ENCODE data around the gene PDE1A. TPM values are rescaled to one million over a fixed set of nuclear protein-coding genes. Genes with fewer than 3 reads are reported as not detected.

PDE1A gene
- total RNA-seq, 3 donors from 2014 or later (not counting 1 experiment from before 2014, with no cell fraction given): not detected

DNA sequence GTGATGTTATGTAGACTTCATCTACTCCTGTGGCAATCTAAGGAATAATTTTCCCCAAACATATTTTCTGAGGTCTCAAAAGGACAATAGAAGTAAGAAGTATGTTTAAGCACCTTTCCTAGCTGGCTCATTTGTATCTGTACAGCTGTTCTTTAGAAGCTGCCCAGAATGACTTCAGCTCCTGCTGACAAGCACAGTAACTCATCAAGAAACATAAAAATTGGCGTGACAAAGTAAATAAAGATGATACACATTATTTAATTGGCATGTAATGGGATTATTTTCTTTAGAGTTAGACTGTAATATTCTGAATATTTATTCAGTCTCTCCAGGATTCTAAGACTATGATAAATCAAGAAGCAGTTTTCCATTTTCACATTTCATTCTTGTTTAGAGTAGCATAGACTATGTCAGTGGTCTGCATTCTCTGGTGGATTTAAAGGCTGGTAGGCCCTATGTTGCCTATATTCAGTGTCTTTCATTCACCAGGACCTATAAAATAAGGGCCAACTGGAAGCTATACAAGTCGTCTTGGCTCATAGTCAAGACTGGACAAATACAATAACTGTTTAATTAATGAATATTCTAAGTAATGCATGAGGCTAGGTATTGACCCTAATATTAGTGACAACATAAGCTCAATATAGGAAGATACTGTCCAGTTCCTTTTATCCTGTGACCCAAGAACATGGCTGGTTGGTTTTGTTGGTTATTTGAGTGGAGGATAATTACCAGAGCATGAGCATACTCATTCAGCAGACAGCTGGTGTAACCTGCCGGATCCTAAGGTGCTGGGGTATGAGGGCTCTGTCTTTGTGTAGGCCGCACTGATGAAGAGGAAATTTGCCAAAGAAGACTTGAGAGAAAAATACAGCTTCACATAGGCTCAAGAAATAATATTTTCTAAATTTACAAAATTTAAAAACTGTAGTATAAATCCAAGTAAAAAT, 107.0 kb downstream of the PDE1A start:
- Mint-ChIP-seq H3K27me3 (ENCODE audit: low read depth in 2 of 2) (no peaks in the 10 kb centered on the region), H3K9me3 (peaks cover 0 to 3% of the 10 kb centered on the region in 2 donors), H3K4me1 (no peaks in the 10 kb centered on the region), H3K36me3 (no peaks in the 10 kb centered on the region), H3K4me3 (no peak overlapping the region), H3K27ac (no peak overlapping the region)
- H3K4me3 ChIP-seq (ENCODE audit: low read length): no peak overlapping the region
- no CpG with 5 or more reads among the region's 4 CpGs for WGBS (ENCODE audit: insufficient coverage)
- ATAC-seq (no peak), DNase-seq (no peak)
- intact Hi-C loops (cut with micrococcal nuclease): no loop called here
- no peak overlapping the region for H3K27ac ChIP-seq (ENCODE audit: low read length)
- H3K36me3 ChIP-seq (ENCODE audit: control insufficient read depth, insufficient read depth, low read length): no peaks in the 10 kb centered on the region
- no peaks in the 10 kb centered on the region for H3K4me1 ChIP-seq (ENCODE audit: control insufficient read depth, insufficient read depth, low read length)
- no peaks in the 10 kb centered on the region for H3K9me3 ChIP-seq (ENCODE audit: control insufficient read depth, insufficient read depth, low read length)
- TF ChIP-seq, protein P1, sequence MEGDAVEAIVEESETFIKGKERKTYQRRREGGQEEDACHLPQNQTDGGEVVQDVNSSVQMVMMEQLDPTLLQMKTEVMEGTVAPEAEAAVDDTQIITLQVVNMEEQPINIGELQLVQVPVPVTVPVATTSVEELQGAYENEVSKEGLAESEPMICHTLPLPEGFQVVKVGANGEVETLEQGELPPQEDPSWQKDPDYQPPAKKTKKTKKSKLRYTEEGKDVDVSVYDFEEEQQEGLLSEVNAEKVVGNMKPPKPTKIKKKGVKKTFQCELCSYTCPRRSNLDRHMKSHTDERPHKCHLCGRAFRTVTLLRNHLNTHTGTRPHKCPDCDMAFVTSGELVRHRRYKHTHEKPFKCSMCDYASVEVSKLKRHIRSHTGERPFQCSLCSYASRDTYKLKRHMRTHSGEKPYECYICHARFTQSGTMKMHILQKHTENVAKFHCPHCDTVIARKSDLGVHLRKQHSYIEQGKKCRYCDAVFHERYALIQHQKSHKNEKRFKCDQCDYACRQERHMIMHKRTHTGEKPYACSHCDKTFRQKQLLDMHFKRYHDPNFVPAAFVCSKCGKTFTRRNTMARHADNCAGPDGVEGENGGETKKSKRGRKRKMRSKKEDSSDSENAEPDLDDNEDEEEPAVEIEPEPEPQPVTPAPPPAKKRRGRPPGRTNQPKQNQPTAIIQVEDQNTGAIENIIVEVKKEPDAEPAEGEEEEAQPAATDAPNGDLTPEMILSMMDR (IDR thresholded peaks at IDR 0.05): no peak
- no peaks in the 10 kb centered on the region for H3K27me3 ChIP-seq (ENCODE audit: control insufficient read depth, insufficient read depth, low read length)

DNA sequence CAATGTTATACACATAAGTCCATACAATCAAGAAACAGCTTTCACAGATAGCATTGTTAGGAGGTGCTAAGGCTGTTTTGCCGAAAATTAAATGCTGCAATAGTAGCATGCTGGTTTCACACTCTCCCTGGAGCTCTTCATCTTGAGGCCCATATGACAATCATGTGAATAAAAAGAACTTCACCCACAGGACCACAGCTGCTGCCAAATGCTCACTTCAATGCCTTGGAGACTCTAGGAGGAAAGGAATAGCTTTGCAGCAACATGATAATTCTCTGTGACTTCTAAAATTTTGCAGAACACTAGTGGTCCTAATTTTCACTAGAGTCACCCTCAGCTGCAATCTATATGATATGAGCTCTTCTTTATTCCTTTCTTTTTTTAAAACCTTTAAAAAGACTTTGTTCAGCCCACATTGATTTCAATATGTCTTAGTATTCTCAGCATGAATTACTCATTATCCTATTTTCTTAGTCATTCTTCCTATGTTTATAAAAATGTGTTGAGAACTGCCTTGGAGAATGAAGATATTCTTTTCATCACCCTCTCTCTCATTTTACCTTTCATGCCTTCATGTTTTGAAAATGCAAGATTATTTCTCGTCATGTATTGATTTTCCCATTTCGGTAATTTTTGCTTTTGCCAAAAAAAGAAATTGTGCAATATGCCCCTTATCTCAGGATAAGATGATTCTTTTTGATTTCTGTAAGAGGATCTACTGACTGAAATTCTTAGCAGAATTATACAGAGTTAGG, 108.2 kb downstream of the PDE1A start:
- Histone ChIP-seq H3K4me3 (ENCODE audit: low read length) (no peak overlapping the region), H3K27ac (ENCODE audit: low read length) (no peak overlapping the region), H3K27me3 (ENCODE audit: control insufficient read depth, insufficient read depth, low read length) (no peaks in the 10 kb centered on the region), H3K4me1 (ENCODE audit: control insufficient read depth, insufficient read depth, low read length) (no peaks in the 10 kb centered on the region), H3K36me3 (ENCODE audit: control insufficient read depth, insufficient read depth, low read length) (no peaks in the 10 kb centered on the region), H3K9me3 (ENCODE audit: control insufficient read depth, insufficient read depth, low read length) (no peaks in the 10 kb centered on the region)
- no peak for ATAC-seq
- H3K36me3 Mint-ChIP-seq: no peaks in the 10 kb centered on the region
- DNase-seq: no peak
- H3K4me3 Mint-ChIP-seq: no peak overlapping the region
- TF ChIP-seq, protein P1 (IDR thresholded peaks at IDR 0.05): no peak
- no peaks in the 10 kb centered on the region for H3K4me1 Mint-ChIP-seq
- 94% methylated on average over 2 of the region's 3 CpGs for WGBS (ENCODE audit: insufficient coverage)
- H3K27me3 Mint-ChIP-seq (ENCODE audit: low read depth in 2 of 2): no peaks in the 10 kb centered on the region
- H3K9me3 Mint-ChIP-seq: no peaks in the 10 kb centered on the region
- intact Hi-C loops (cut with micrococcal nuclease): no loop called here
- H3K27ac Mint-ChIP-seq: no peak overlapping the region

DNA sequence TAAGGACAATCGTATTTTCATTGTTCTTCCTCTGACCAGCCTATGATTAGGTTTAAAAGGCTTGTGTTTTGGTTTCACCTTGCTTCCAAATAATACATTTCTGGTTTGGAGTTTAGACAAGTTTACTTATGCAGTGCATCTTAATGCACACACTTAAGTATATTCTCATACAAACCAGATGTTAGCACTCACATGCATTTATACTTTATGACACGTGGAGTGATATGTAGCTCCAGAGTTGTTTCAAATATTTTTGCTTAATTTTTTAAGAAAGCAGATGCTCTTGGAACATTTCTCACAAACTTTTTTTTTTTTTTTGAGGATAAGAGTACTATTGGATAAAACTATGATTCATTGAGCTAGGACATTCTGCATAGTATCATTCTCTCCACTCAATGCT, 109.9 kb downstream of the PDE1A start:
- no peak overlapping the region for H3K4me3 ChIP-seq (ENCODE audit: low read length)
- intact Hi-C loops (cut with micrococcal nuclease): no loop called here
- H3K36me3 Mint-ChIP-seq: no peaks in the 10 kb centered on the region
- H3K27me3 ChIP-seq (ENCODE audit: control insufficient read depth, insufficient read depth, low read length): no peaks in the 10 kb centered on the region
- WGBS (ENCODE audit: insufficient coverage): 67% methylated on average over 1 of the region's 2 CpGs
- H3K9me3 ChIP-seq (ENCODE audit: control insufficient read depth, insufficient read depth, low read length): no peaks in the 10 kb centered on the region
- no peaks in the 10 kb centered on the region for H3K36me3 ChIP-seq (ENCODE audit: control insufficient read depth, insufficient read depth, low read length)
- no peaks in the 10 kb centered on the region for H3K4me1 Mint-ChIP-seq
- TF ChIP-seq, protein P1 (IDR thresholded peaks at IDR 0.05): no peak
- no peak overlapping the region for H3K4me3 Mint-ChIP-seq
- H3K27ac Mint-ChIP-seq: no peak overlapping the region
- H3K9me3 Mint-ChIP-seq: no peaks in the 10 kb centered on the region
- H3K27ac ChIP-seq (ENCODE audit: low read length): no peak overlapping the region
- DNase-seq (no peak), ATAC-seq (no peak)
- no peaks in the 10 kb centered on the region for H3K4me1 ChIP-seq (ENCODE audit: control insufficient read depth, insufficient read depth, low read length)
- no peaks in the 10 kb centered on the region for H3K27me3 Mint-ChIP-seq (ENCODE audit: low read depth in 2 of 2)

All from natural killer cell (primary cell).